K562 treated with DMSO at 1 percent for 12 hours (cell line): Measurements from ENCODE around the gene PRLH. TPM values are rescaled to one million over a fixed set of nuclear protein-coding genes. Genes with fewer than 3 reads are reported as not detected.

Experiments
- total RNA-seq: library from RNA; unstranded; fragments of 300-600 nt; gene quantifications from 2 replicates; pipeline ENCODE4 v1.2.3, GENCODE V29; 2022; ENCODE audit not compliant: insufficient read depth

Gene PRLH
- not detected in 2 replicates for total RNA-seq

GRCh38 chr2:237566401-237567235, at the start of gene PRLH:
TSS of gene PRLH (plus strand) at chr2:237566574. CDS start at chr2:237566574, 0 bp downstream.

GRCh38 chr2:237590272-237591140, 24.1 kb downstream of the PRLH start, which contains the start of gene RAB17:
TSS of gene RAB17 (minus strand) at chr2:237590734. CDS start at chr2:237586154, 4,580 bp downstream.

Other genes starting within 250 kb of the PRLH start
- 10.8 and 46.2 TPM in 2 replicates for gene COL6A3, start 152.4 kb upstream of the PRLH start, total RNA-seq
- not detected in 2 replicates for gene MLPH, start 79.3 kb upstream of the PRLH start, total RNA-seq
- not detected in 2 replicates for gene RAB17, start 24.2 kb downstream of the PRLH start, total RNA-seq
- 8.4 and 21.2 TPM in 2 replicates for gene LRRFIP1, start 61.0 kb downstream of the PRLH start, total RNA-seq
- gene RBM44, start 232.2 kb downstream of the PRLH start, total RNA-seq: 0.15 TPM in 1 of 2 replicates, not detected in the other